Measurements from ENCODE around the gene TBCK.

DNA sequence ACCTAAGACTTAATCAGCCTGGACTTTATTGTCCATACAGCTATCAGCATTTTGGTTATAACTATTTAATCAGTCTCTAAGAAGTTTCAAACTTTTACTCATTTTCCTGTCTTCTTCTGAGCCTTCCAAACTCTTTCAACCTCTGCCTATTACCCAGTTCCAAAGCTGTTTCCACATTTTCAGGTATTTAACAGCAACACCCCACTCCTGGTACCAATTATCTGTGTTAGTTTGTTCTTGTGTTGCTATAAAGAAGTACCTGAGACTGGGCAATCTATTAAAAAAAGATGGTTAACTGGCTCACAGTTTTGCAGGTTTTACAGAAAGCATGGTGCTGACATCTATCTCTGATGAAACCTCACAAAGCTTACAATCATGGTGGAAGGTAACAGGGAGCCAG lies 225.2 kb downstream of the TBCK start:
- TF ChIP-seq EZH2 (IDR thresholded peaks at IDR 0.05) (no peak), POLR2AphosphoS5 (IDR thresholded peaks at IDR 0.05; ENCODE audit: borderline replicate concordance, low read depth, low read length) (no peak), FOXP2 (optimal IDR thresholded peaks at IDR 0.05; ENCODE audit: control extremely low read depth, extremely low read length, insufficient read depth) (no peak)

Measured in SK-N-MC (cell line).